ENCODE data around the gene MPP3.

GRCh38 chr17:43875476-43876147 is 42.7 kb upstream of the MPP3 start:
- TF ChIP-seq POLR2A (IDR thresholded peaks at IDR 0.05) (no peak), CTCF (IDR thresholded peaks at IDR 0.05) (no peak)

Measured in testis (tissue), 2 donors.